Stimulated activated naive B cell treated with anti-CD40 and anti-IgM and Interleukin-4, amounts not matched to agents 10 μg/mL and 1 μg/mL and 100 μg/mL, for 72 hours (primary cell): ENCODE results near the gene MRTFA.
"Not testable (repeated sequence)": the region's sequence is repeated elsewhere in the genome, so short reads cannot be mapped to it uniquely, and the experiment has no call there.

Experiments used
- ATAC-seq, 2 donors: fragments of 150-1000 bp; cut with Tn5 transposase; replicated peaks; 2 replicates each; pipeline ENCODE4 v1.10.0; 2021; ENCODE audit warnings: moderate library complexity in 1 of 2
- DNase-seq: peaks from one replicate; pipeline ENCODE4 v3.0.0; 2021
- H3K27ac Mint-ChIP-seq: one replicate; pipeline ENCODE4 v1.8.0; 2022; ENCODE audit warnings: mild to moderate bottlenecking, mixed read lengths
- H3K27me3 Mint-ChIP-seq, 2 donors: one replicate each; pipeline ENCODE4 v1.8.0; 2022; ENCODE audit warnings: mixed read lengths in 2 of 2
- H3K36me3 Mint-ChIP-seq, 2 donors: one replicate each; pipeline ENCODE4 v1.8.0; 2022; ENCODE audit warnings: mixed read lengths in 2 of 2, mild to moderate bottlenecking in 1 of 2
- H3K4me1 Mint-ChIP-seq, 2 donors: one replicate each; pipeline ENCODE4 v1.8.0; 2022; ENCODE audit warnings: mixed read lengths in 2 of 2, mild to moderate bottlenecking in 1 of 2
- H3K4me3 Mint-ChIP-seq, 2 donors: one replicate each; pipeline ENCODE4 v1.8.0; 2022; ENCODE audit warnings: mild to moderate bottlenecking in 2 of 2, mixed read lengths in 2 of 2, moderate library complexity in 1 of 2
- H3K9me3 Mint-ChIP-seq, 2 donors: one replicate each; pipeline ENCODE4 v1.8.0; 2022; ENCODE audit warnings: mixed read lengths in 2 of 2, mild to moderate bottlenecking in 1 of 2

The MRTFA gene

DNA sequence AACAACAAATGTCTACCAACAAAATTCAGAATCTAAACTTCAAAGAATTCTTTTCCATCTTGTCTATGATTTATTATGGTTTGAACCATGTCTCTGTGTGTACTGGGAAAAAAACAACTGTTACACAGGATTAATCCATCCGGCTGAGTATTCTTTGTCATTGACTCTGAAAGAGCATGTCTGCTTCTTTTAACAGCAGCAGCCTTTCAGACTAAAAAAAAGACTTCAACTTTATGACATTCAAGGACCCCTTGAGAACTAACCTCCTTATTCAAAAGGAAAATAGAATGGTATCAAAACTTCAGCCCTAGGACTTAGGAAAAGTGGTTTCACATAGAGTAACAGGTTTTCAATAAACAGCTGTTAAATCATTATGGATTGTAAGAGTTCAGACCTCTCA is 79.9 kb downstream of the MRTFA start:
- Mint-ChIP-seq H3K36me3 (peaks cover 33 to 47% of the 10 kb centered on the region in 2 donors), H3K9me3 (peaks cover 11 to 12% of the 10 kb centered on the region in 2 donors), H3K4me3 (no peak overlapping the region), H3K27ac (no peak overlapping the region), H3K4me1 (peaks cover 13 to 15% of the 10 kb centered on the region in 2 donors), H3K27me3 (no peaks in the 10 kb centered on the region)
- DNase-seq (no peak), ATAC-seq (no peak)

- peaks cover 11 to 12% of the 10 kb centered on the region in 2 donors for H3K9me3 Mint-ChIP-seq
- H3K27me3 Mint-ChIP-seq, ATAC-seq, H3K27ac Mint-ChIP-seq, H3K4me1 Mint-ChIP-seq, DNase-seq, H3K4me3 Mint-ChIP-seq: not testable (repeated sequence)
- peaks cover 31 to 48% of the 10 kb centered on the region in 2 donors for H3K36me3 Mint-ChIP-seq
Observed at GRCh38 chr22:40554023-40554422, 82.5 kb downstream of the MRTFA start.

GRCh38 chr22:40553014-40553554 is 83.4 kb downstream of the MRTFA start:
- no peak overlapping the region for H3K27ac Mint-ChIP-seq
- H3K4me3 Mint-ChIP-seq: no peak overlapping the region
- H3K36me3 Mint-ChIP-seq: peaks cover 35 to 53% of the 10 kb centered on the region in 2 donors
- peaks cover 11 to 12% of the 10 kb centered on the region in 2 donors for H3K9me3 Mint-ChIP-seq
- DNase-seq: no peak
- no peaks in the 10 kb centered on the region for H3K27me3 Mint-ChIP-seq
- H3K4me1 Mint-ChIP-seq: peaks cover 0 to 7% of the 10 kb centered on the region in 2 donors
- no peak for ATAC-seq

DNA sequence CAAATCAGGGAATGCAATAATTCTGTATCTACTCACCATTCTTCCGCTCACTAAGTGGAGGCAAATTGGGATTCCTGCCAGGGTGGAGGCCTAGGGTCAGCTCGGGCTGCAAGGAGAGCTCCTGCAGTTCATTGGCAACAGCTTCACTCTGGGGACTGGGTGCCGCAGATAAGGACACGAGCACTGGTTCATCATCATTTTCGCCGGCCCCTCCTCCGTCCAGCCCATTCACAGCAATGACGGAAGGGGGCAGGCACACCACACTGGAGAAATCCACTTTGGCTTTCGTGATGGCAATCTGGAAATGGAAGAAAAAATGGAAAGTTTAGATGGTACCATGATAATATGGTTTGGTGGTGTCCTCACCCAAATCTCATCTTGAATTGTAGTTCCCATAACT is 84.4 kb downstream of the MRTFA start:
- DNase-seq (no peak), ATAC-seq (no peak)
- Mint-ChIP-seq H3K4me1 (peaks cover 4 to 10% of the 10 kb centered on the region in 2 donors), H3K36me3 (peaks cover 42 to 62% of the 10 kb centered on the region in 2 donors), H3K9me3 (peaks cover 11 to 12% of the 10 kb centered on the region in 2 donors), H3K27me3 (no peaks in the 10 kb centered on the region), H3K27ac (no peak overlapping the region), H3K4me3 (no peak overlapping the region)

DNA sequence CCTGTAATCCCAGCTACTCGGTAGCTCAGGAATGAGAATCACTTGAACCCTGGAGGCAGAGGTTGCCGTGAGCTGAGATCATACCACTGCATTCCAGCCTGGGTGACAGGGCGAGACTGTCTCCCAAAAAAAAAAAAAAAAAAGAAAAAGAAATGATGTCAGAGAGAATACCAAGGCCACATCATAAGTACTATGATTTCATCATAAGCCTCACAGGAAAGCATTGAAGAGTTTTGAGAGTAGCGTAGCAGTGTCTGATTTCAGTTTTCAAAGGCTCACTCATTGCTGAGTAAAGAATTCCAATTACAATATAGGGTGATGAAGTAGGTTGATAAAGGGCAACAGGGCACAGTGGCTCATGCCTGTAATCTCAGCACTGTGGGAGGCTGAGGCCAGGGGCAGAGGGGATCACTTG is 88.8 kb downstream of the MRTFA start:
- Mint-ChIP-seq H3K4me1 (peaks cover 8 to 11% of the 10 kb centered on the region in 2 donors), H3K27me3 (no peaks in the 10 kb centered on the region), H3K4me3 (no peak overlapping the region), H3K27ac (no peak overlapping the region), H3K9me3 (peaks cover 8% of the 10 kb centered on the region in 2 donors), H3K36me3 (peaks cover 33 to 44% of the 10 kb centered on the region in 2 donors)
- ATAC-seq (no peak), DNase-seq (no peak)

DNA sequence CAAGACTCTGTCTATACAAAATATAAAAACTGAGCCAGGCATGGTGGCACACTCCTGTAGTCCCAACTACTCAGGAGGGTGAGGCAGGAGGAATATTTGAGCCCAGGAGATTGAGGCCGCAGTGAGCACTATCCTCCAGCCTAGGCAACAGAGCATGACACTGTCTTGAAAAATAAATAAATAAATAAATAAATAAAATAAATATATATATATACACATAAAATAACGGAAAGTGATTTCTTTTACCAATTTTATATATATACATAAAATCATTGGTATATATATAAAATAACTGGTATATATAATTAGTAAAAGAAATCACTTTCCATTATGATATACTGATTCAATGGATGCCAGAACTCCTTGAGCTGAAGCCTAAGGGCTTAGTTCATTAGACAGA is 91.8 kb downstream of the MRTFA start:
- Mint-ChIP-seq H3K4me3 (no peak overlapping the region), H3K4me1 (peaks cover 11% of the 10 kb centered on the region in 2 donors), H3K36me3 (peaks cover 26 to 38% of the 10 kb centered on the region in 2 donors), H3K27me3 (no peaks in the 10 kb centered on the region), H3K27ac (no peak overlapping the region), H3K9me3 (no peaks in the 10 kb centered on the region)
- DNase-seq: no peak
- no peak for ATAC-seq

DNA sequence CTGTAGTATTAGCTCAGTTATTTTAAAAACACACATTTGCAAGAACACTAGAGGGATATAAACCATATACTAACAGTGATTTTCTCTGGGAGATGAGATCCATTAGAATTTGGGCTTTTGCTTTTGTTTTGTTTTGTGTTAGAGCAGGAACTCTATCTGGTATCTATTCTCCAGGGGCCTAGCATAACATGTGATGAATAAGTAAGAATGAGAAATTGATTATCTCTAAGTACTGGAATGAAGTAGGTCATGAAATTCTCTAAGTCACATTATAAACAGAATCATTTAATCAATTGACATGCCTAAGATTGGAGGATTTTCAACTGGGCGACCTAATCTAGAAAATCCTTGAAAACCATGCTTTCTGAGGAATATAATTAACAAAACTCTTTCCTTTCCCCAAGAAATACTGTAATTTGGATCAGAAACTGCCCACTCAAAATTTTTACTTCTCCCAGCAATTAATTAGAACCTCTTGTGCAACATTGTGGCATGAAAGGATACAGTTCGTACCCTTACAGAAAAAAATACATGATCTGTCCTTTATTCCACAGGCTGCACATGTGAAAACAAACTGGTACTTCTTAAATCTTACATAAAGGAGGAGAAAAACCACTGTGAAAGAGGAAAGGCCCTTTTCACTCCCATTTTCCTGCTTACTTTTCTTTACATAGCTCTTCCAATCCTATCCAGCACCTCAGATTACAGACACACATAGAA is 93.5 kb downstream of the MRTFA start:
- Mint-ChIP-seq H3K4me3 (no peak overlapping the region), H3K27ac (no peak overlapping the region), H3K27me3 (no peaks in the 10 kb centered on the region), H3K36me3 (peaks cover 18 to 28% of the 10 kb centered on the region in 2 donors), H3K9me3 (no peaks in the 10 kb centered on the region), H3K4me1 (peaks cover 11% of the 10 kb centered on the region in 2 donors)
- ATAC-seq: no peak
- DNase-seq: no peak

- H3K4me1 Mint-ChIP-seq: peaks cover 5 to 8% of the 10 kb centered on the region in 2 donors
- ATAC-seq (no peak), DNase-seq (no peak)
- no peaks in the 10 kb centered on the region for H3K9me3 Mint-ChIP-seq
- H3K36me3 Mint-ChIP-seq: peaks cover 10 to 17% of the 10 kb centered on the region in 2 donors
- H3K4me3 Mint-ChIP-seq: no peak overlapping the region
- no peak overlapping the region for H3K27ac Mint-ChIP-seq
- no peaks in the 10 kb centered on the region for H3K27me3 Mint-ChIP-seq
Observed at GRCh38 chr22:40541300-40541699, 95.2 kb downstream of the MRTFA start.

GRCh38 chr22:40540265-40540664 is 96.3 kb downstream of the MRTFA start:
- H3K4me3 Mint-ChIP-seq: no peak overlapping the region
- H3K36me3 Mint-ChIP-seq: peaks cover 3 to 11% of the 10 kb centered on the region in 2 donors
- H3K4me1 Mint-ChIP-seq: peaks cover 9 to 10% of the 10 kb centered on the region in 2 donors
- H3K27me3 Mint-ChIP-seq: no peaks in the 10 kb centered on the region
- no peaks in the 10 kb centered on the region for H3K9me3 Mint-ChIP-seq
- ATAC-seq (no peak), DNase-seq (no peak)
- peak overlapping the region; percentile 72 for H3K27ac Mint-ChIP-seq

DNA sequence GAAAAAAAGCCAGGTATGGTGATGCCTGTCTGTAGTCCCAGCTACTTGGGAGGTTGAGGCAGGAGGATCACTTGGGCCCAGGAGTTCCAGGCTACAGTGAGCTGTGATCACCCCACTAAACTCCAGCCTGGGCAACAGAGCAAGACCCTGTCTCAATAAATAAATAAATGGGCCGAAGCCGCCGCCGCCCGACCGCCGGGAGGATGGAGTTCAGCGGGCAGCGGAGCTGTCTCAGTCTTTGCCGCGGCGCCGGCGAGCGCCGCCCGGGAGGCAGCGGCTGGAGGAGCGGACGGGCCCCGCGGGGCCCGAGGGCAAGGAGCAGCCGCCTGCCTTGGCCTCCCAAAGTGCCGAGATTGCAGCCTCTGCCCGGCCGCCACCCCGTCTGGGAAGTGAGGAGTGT is 100.4 kb downstream of the MRTFA start:
- peaks cover 32 to 40% of the 10 kb centered on the region in 2 donors for H3K4me1 Mint-ChIP-seq
- DNase-seq, H3K4me3 Mint-ChIP-seq, H3K9me3 Mint-ChIP-seq, ATAC-seq, H3K27me3 Mint-ChIP-seq, H3K36me3 Mint-ChIP-seq, H3K27ac Mint-ChIP-seq: not testable (repeated sequence)

GRCh38 chr22:40535642-40536041 is 100.9 kb downstream of the MRTFA start:
- Mint-ChIP-seq H3K36me3 (peaks cover 3% of the 10 kb centered on the region in 2 donors), H3K27ac (no peak overlapping the region), H3K4me3 (no peak overlapping the region), H3K27me3 (no peaks in the 10 kb centered on the region), H3K9me3 (no peaks in the 10 kb centered on the region), H3K4me1 (peaks cover 32 to 40% of the 10 kb centered on the region in 2 donors)
- DNase-seq: no peak
- ATAC-seq: no peak

GRCh38 chr22:40535189-40535512 is 101.4 kb downstream of the MRTFA start:
- DNase-seq (no peak), ATAC-seq (no peak)
- no peak overlapping the region for H3K4me3 Mint-ChIP-seq
- peak overlapping the region; percentile 69 for H3K27ac Mint-ChIP-seq
- H3K36me3 Mint-ChIP-seq: peaks cover 0 to under 1% of the 10 kb centered on the region in 2 donors
- H3K9me3 Mint-ChIP-seq: no peaks in the 10 kb centered on the region
- peaks cover 37 to 45% of the 10 kb centered on the region in 2 donors for H3K4me1 Mint-ChIP-seq
- H3K27me3 Mint-ChIP-seq: no peaks in the 10 kb centered on the region

DNA sequence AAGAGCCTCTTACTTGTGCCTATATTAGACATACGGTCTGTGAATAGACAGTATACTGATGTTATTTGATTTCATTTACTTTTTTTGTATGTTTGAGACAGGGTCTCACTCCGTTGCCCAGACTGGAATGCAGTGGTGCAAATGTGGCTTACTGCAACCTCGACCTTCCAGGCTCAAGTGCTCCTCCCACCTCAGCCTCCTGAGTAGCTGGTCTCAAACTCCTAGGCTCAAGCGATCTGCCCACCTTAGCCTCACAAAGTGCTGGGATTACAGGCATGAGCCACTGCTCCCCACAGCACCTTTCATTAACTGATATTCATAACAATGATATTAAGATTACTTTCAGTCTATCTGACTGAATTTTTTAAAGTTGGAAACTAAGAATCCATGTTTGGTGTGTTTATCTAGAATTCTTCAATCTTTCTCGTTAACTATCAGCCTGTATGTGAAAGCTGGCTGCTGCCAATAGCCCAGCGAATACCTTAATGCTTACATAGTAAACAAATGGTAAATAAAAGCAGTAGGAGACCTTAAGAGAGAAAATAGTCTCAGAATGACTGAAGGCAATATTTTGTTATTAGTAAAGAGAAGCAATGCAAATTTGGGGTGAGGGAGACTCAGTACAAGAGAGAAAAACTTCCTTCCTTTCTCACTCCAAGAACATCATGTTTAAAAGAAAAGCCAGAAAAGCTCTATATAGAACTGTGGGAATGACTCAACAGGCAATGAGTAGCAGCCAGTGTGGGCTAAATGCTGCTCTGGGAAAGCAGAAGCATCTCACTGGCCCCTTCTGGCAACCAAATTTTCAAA is 101.9 kb downstream of the MRTFA start:
- H3K27me3 Mint-ChIP-seq: no peaks in the 10 kb centered on the region
- ATAC-seq (peak; percentile 67 to 80), DNase-seq (peak; percentile 13)
- peak overlapping the region in 1 of 2 donors; percentile 29 for H3K4me3 Mint-ChIP-seq
- H3K36me3 Mint-ChIP-seq: no peaks in the 10 kb centered on the region
- peaks cover 42 to 51% of the 10 kb centered on the region in 2 donors for H3K4me1 Mint-ChIP-seq
- peak overlapping the region; percentile 69 for H3K27ac Mint-ChIP-seq
- no peaks in the 10 kb centered on the region for H3K9me3 Mint-ChIP-seq

GRCh38 chr22:40533712-40534378 is 102.7 kb downstream of the MRTFA start:
- H3K27ac Mint-ChIP-seq: peak overlapping the region; percentile 47
- H3K27me3 Mint-ChIP-seq: no peaks in the 10 kb centered on the region
- DNase-seq (peak; percentile 11), ATAC-seq (peak; percentile 77 to 81)
- H3K4me1 Mint-ChIP-seq: peaks cover 45 to 52% of the 10 kb centered on the region in 2 donors
- H3K4me3 Mint-ChIP-seq: peak overlapping the region; percentile 41 to 48
- H3K36me3 Mint-ChIP-seq: no peaks in the 10 kb centered on the region
- H3K9me3 Mint-ChIP-seq: no peaks in the 10 kb centered on the region
